GM19099 (cell line): ENCODE results near the gene GADD45G.

ENCODE experiments used
- POLR2A ChIP-seq: IDR thresholded peaks from 3 replicates; pipeline ENCODE4 v1.6.1; 2011; ENCODE audit warnings: low read depth; ENCODE audit not compliant: insufficient read length; ENCODE audit errors: extremely low read depth

The GADD45G gene

GRCh38 chr9:89616411-89616810, 11.6 kb downstream of the GADD45G start:
- TF ChIP-seq POLR2A: no peak

GRCh38 chr9:89617978-89618377, 13.2 kb downstream of the GADD45G start:
- TF ChIP-seq POLR2A: no peak

- TF ChIP-seq POLR2A: no peak
Observed at GRCh38 chr9:89619019-89619418, 14.2 kb downstream of the GADD45G start.

GRCh38 chr9:89619424-89620138, 14.8 kb downstream of the GADD45G start:
- TF ChIP-seq POLR2A: no peak

GRCh38 chr9:89621031-89621430, 16.2 kb downstream of the GADD45G start:
- TF ChIP-seq POLR2A: no peak

GRCh38 chr9:89621676-89622075, 16.9 kb downstream of the GADD45G start:
- no peak for TF ChIP-seq POLR2A

- TF ChIP-seq POLR2A: no peak
Observed at GRCh38 chr9:89622933-89623861, 18.4 kb downstream of the GADD45G start.

GRCh38 chr9:89623925-89624420, 19.2 kb downstream of the GADD45G start:
- TF ChIP-seq POLR2A: no peak

- TF ChIP-seq POLR2A: no peak
Observed at GRCh38 chr9:89625721-89626687, 21.2 kb downstream of the GADD45G start.

- no peak for TF ChIP-seq POLR2A
Observed at GRCh38 chr9:89626741-89627265, 22.0 kb downstream of the GADD45G start.

GRCh38 chr9:89628601-89629000, 23.8 kb downstream of the GADD45G start:
- TF ChIP-seq POLR2A: no peak

GRCh38 chr9:89629081-89629976, 24.5 kb downstream of the GADD45G start:
- no peak for TF ChIP-seq POLR2A

- no peak for TF ChIP-seq POLR2A
Observed at GRCh38 chr9:89630508-89630907, 25.7 kb downstream of the GADD45G start.
